Measurements from ENCODE around the gene SLC25A51. TPM values are rescaled to one million over a fixed set of nuclear protein-coding genes. Genes with fewer than 3 reads are reported as not detected.

SLC25A51 gene
- total and polyA plus RNA-seq, 3 donors from 2014 or later, result 18.4 to 27.4 (median 19.1) TPM

- no peak for DNase-seq
- no peaks in the 10 kb centered on the region for H3K4me1 ChIP-seq
- no peaks in the 10 kb centered on the region for H3K9me3 ChIP-seq
- H3K36me3 ChIP-seq (ENCODE audit: low read depth, missing control alignments), result no peaks in the 10 kb centered on the region
- no peak overlapping the region for H3K4me3 ChIP-seq
- no peak overlapping the region for H3K27ac ChIP-seq
- no peaks in the 10 kb centered on the region for H3K27me3 ChIP-seq
- 58 to 59% methylated on average over 21 to 22 of the region's 22 CpGs for WGBS, 2 donors
- intact Hi-C loops (cut with DNase I; ENCODE audit: low total_unique reads), result no loop called here
- TF ChIP-seq POLR2A (IDR thresholded peaks at IDR 0.05) (no peak), CTCF (IDR thresholded peaks at IDR 0.05) (no peak)
Measured at GRCh38 chr9:37938121-37938891, 34.4 kb upstream of the SLC25A51 start.

GRCh38 chr9:37937366-37937765 lies 33.4 kb upstream of the SLC25A51 start:
- H3K27ac ChIP-seq, result no peak overlapping the region
- 89 to 93% methylated on average over 9 of the region's 9 CpGs for WGBS, 2 donors

GRCh38 chr9:37936965-37937364 lies 33.0 kb upstream of the SLC25A51 start:
- 59 to 68% methylated on average over 4 of the region's 4 CpGs for WGBS, 2 donors
- no peak for DNase-seq

More at GRCh38 chr9:37937366-37937765, 33.4 kb upstream of the SLC25A51 start:
- intact Hi-C loops (cut with DNase I; ENCODE audit: low total_unique reads), result no loop called here
- H3K9me3 ChIP-seq, result no peaks in the 10 kb centered on the region
- no peak for DNase-seq
- no peaks in the 10 kb centered on the region for H3K36me3 ChIP-seq (ENCODE audit: low read depth, missing control alignments)
- H3K4me1 ChIP-seq, result no peaks in the 10 kb centered on the region
- no peaks in the 10 kb centered on the region for H3K27me3 ChIP-seq
- H3K4me3 ChIP-seq, result no peak overlapping the region
- no peak for TF ChIP-seq POLR2A (IDR thresholded peaks at IDR 0.05)
- TF ChIP-seq CTCF (IDR thresholded peaks at IDR 0.05), result no peak

GRCh38 chr9:37936376-37936775 lies 32.4 kb upstream of the SLC25A51 start:
- intact Hi-C loops (cut with DNase I; ENCODE audit: low total_unique reads), result no loop called here
- DNase-seq, result no peak
- H3K36me3 ChIP-seq (ENCODE audit: low read depth, missing control alignments), result no peaks in the 10 kb centered on the region
- H3K9me3 ChIP-seq, result no peaks in the 10 kb centered on the region
- H3K4me3 ChIP-seq, result no peak overlapping the region
- TF ChIP-seq CTCF (IDR thresholded peaks at IDR 0.05) (no peak), POLR2A (IDR thresholded peaks at IDR 0.05) (no peak)
- H3K27me3 ChIP-seq, result no peaks in the 10 kb centered on the region
- no peak overlapping the region for H3K27ac ChIP-seq
- H3K4me1 ChIP-seq, result no peaks in the 10 kb centered on the region
- WGBS, 2 donors, result 85 to 88% methylated on average over 5 of the region's 5 CpGs

More at GRCh38 chr9:37936965-37937364, 33.0 kb upstream of the SLC25A51 start:
- no peaks in the 10 kb centered on the region for H3K4me1 ChIP-seq
- no peaks in the 10 kb centered on the region for H3K9me3 ChIP-seq
- no peak overlapping the region for H3K27ac ChIP-seq
- H3K27me3 ChIP-seq, result no peaks in the 10 kb centered on the region
- no peaks in the 10 kb centered on the region for H3K36me3 ChIP-seq (ENCODE audit: low read depth, missing control alignments)
- H3K4me3 ChIP-seq, result no peak overlapping the region
- no peak for TF ChIP-seq CTCF (IDR thresholded peaks at IDR 0.05)
- intact Hi-C loops (cut with DNase I; ENCODE audit: low total_unique reads), result no loop called here

GRCh38 chr9:37935096-37935495 lies 31.2 kb upstream of the SLC25A51 start:
- Histone ChIP-seq H3K9me3 (no peaks in the 10 kb centered on the region), H3K36me3 (ENCODE audit: low read depth, missing control alignments) (no peaks in the 10 kb centered on the region), H3K4me1 (no peaks in the 10 kb centered on the region), H3K27me3 (no peaks in the 10 kb centered on the region), H3K4me3 (no peak overlapping the region), H3K27ac (no peak overlapping the region)
- no peak for TF ChIP-seq CTCF (IDR thresholded peaks at IDR 0.05)
- TF ChIP-seq POLR2A (IDR thresholded peaks at IDR 0.05), result no peak
- DNase-seq, result no peak
- WGBS, 2 donors, result 90 to 94% methylated on average over 14 of the region's 14 CpGs
- intact Hi-C loops (cut with DNase I; ENCODE audit: low total_unique reads), result no loop called here

Measured in testis (tissue), 3 donors.